Measurements from ENCODE around the gene CDKL2. TPM values are rescaled to one million over a fixed set of nuclear protein-coding genes. Genes with fewer than 3 reads are reported as not detected.
A peak's percentile ranks its signal among the peaks of the same experiment; 100 is the strongest.
"Not testable (repeated sequence)": the region's sequence is repeated elsewhere in the genome, so short reads cannot be mapped to it uniquely, and the experiment has no call there.

CDKL2 gene
- total and polyA plus RNA-seq, 5 donors = 0.43 to 1.5 (median 1.2) TPM

DNA sequence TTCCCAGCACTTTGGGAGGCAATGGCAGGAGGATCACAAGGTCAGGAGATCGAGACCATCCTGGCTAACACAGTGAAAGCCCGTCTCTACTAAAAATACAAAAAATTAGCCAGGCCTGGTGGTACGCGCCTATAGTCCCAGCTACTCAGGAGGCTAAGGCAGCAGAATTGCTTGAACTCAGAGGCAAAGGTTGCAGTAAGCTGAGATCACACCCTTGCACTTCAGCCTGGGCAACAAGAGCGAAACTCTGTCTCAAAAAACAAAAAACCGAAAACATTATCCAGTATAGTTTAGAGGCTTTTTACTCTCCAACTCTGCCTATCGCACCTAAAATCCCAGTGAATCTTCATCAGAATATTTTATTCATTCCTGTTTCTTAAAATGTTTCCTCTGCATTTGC lies 37.3 kb upstream of the CDKL2 start:
- H3K27me3 ChIP-seq (ENCODE audit: control insufficient read depth, insufficient read depth); H3K27ac ChIP-seq (ENCODE audit: low read length); H3K4me3 ChIP-seq (ENCODE audit: low read length); ATAC-seq; H3K9me3 ChIP-seq (ENCODE audit: control insufficient read depth, low read length); DNase-seq; H3K4me1 ChIP-seq (ENCODE audit: control insufficient read depth, insufficient read depth, low read length): not testable (repeated sequence)
- intact Hi-C loops (cut with DNase I) = loop anchor here in 1 of 4 donors (5.0 kb wide), 1 partner anchor 120 kb away; no protein-coding TSS in a partner anchor
- 81% methylated on average over 7 of the region's 7 CpGs for WGBS

DNA sequence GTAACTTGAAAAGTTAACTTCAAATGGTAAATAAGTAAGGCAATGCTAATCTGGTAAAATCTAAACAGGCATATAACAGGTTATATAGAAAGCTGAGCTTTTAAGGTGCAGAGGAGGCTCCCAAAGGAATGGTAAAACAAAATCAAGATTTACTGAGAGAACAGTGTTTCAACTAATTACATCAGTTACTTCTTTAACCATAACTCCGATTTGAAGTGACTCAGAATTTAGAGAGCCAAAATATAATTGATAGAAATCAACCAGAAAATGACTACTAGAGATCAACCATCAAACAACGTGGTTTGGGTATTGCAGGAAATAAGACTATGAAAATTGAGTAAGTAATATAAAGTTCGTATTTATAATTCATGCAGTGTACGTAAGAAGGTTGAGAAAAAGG lies 36.0 kb upstream of the CDKL2 start:
- WGBS = 74% methylated on average over 4 of the region's 4 CpGs
- Histone ChIP-seq H3K4me1 (ENCODE audit: control insufficient read depth, insufficient read depth, low read length) (no peaks in the 10 kb centered on the region), H3K9me3 (ENCODE audit: control insufficient read depth, low read length) (no peaks in the 10 kb centered on the region), H3K27ac (ENCODE audit: low read length) (no peak overlapping the region), H3K27me3 (ENCODE audit: control insufficient read depth, insufficient read depth) (no peaks in the 10 kb centered on the region), H3K4me3 (ENCODE audit: low read length) (no peak overlapping the region)
- DNase-seq = no peak
- intact Hi-C loops (cut with DNase I) = loop anchor here in 1 of 4 donors (5.0 kb wide), 1 partner anchor 121 kb away; no protein-coding TSS in a partner anchor
- no peak for ATAC-seq

DNA sequence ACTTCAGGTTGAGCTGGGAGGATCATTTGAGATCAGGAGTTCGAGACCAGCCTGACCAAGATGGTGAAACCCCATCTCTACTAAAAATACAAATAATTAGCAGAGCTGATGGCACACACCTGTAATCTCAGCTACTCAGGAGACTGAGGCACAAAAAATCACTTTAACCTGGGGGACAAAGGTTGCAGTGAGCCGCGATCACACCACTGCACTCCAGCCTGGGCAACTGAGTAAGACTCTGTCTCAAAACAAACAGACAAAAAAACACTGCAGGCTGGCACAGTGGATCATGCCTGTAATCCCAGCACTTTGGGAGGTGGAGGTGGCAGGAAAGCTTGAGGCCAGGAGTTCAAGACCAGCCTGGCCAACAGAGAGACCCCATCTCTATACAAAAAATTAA lies 34.3 kb upstream of the CDKL2 start:
- not testable (repeated sequence) for H3K27me3 ChIP-seq (ENCODE audit: control insufficient read depth, insufficient read depth); H3K4me3 ChIP-seq (ENCODE audit: low read length); H3K9me3 ChIP-seq (ENCODE audit: control insufficient read depth, low read length); H3K27ac ChIP-seq (ENCODE audit: low read length); ATAC-seq; DNase-seq; H3K4me1 ChIP-seq (ENCODE audit: control insufficient read depth, insufficient read depth, low read length)
- WGBS = 99% methylated on average over 3 of the region's 3 CpGs
- intact Hi-C loops (cut with DNase I) = loop anchor here in 1 of 4 donors (5.0 kb wide), 1 partner anchor 123 kb away; no protein-coding TSS in a partner anchor

DNA sequence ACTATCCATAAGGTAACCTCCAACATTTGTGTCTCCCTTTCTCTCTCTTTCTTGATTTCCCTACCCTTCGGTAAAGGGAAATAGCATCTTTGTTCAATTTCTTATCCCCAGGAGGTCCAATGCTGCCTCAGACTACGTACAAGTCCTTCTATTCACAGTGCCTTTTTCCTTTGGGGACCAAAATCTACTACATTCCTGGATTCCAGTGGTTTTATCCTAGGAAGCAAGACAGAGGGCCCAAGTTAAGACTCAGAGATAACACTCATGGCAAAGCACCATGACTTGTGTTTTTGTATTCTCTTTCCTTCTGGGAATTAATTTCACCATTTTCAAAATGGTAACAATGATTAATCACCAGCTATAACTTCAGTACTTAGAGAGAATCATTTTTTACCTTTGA lies 32.3 kb upstream of the CDKL2 start:
- no peaks in the 10 kb centered on the region for H3K4me1 ChIP-seq (ENCODE audit: control insufficient read depth, insufficient read depth, low read length)
- H3K27ac ChIP-seq (ENCODE audit: low read length) = no peak overlapping the region
- ATAC-seq = no peak

DNA sequence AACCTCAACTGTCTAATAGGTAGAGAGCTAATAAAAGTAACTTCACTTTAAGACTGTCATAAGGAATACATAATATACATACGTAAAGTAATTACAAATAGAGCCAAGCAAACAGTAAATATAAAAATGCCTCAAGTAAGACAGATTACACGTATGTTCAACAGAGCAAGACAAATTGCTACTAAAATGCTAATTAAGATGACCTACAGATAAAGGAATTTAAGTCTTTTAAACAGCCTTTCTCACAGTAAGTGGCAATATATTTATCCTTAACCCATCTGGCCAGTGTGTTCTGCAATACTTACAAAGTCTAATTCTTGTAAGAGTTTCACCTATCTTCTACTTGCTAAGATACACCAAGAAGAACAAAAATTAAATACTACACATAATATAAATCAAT lies 30.2 kb upstream of the CDKL2 start:
- 85% methylated on average over 2 of the region's 2 CpGs for WGBS

More for the DNA sequence above, 32.3 kb upstream of the CDKL2 start:
- intact Hi-C loops (cut with DNase I) = no loop called here
- no peak for DNase-seq
- H3K9me3 ChIP-seq (ENCODE audit: control insufficient read depth, low read length) = no peaks in the 10 kb centered on the region
- H3K4me3 ChIP-seq (ENCODE audit: low read length) = no peak overlapping the region
- H3K27me3 ChIP-seq (ENCODE audit: control insufficient read depth, insufficient read depth) = no peaks in the 10 kb centered on the region
- 82% methylated on average over 2 of the region's 2 CpGs for WGBS

DNA sequence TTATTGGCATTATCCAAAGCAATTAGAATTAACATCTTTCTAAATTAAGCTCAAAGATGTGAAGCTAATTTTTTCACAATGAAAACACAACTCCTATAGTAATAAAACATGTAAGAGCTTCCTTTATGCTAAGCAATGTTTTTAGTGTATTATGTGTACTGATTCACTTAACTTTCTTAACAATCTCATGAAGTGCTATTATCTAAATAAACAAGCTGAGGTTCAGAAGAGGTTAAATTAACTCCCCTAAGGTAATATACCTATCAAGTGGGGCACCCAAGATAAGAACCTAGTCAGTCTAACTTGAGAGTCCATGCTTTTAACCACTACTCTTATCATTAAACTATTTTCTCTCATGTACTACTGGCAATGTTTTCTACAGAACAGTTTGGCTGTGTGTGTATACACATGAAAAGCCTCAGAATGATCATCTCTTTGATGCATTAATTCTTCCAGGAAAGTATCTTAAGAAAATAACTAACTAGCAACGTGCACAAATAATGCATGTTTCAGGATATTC lies 29.2 kb upstream of the CDKL2 start:
- DNase-seq = no peak
- H3K27ac ChIP-seq (ENCODE audit: low read length) = no peak overlapping the region
- no peaks in the 10 kb centered on the region for H3K27me3 ChIP-seq (ENCODE audit: control insufficient read depth, insufficient read depth)
- no peaks in the 10 kb centered on the region for H3K9me3 ChIP-seq (ENCODE audit: control insufficient read depth, low read length)
- intact Hi-C loops (cut with DNase I) = loop anchor here in 1 of 4 donors (10.0 kb wide), 1 partner anchor 115 kb away; no protein-coding TSS in a partner anchor
- ATAC-seq = no peak
- H3K4me3 ChIP-seq (ENCODE audit: low read length) = no peak overlapping the region
- 68% methylated on average over 1 of the region's 1 CpG for WGBS
- H3K4me1 ChIP-seq (ENCODE audit: control insufficient read depth, insufficient read depth, low read length) = no peaks in the 10 kb centered on the region

More for the DNA sequence above, 30.2 kb upstream of the CDKL2 start:
- DNase-seq (no peak), ATAC-seq (no peak)
- H3K27ac ChIP-seq (ENCODE audit: low read length) = no peak overlapping the region
- intact Hi-C loops (cut with DNase I) = no loop called here
- no peaks in the 10 kb centered on the region for H3K9me3 ChIP-seq (ENCODE audit: control insufficient read depth, low read length)
- no peaks in the 10 kb centered on the region for H3K27me3 ChIP-seq (ENCODE audit: control insufficient read depth, insufficient read depth)
- no peaks in the 10 kb centered on the region for H3K4me1 ChIP-seq (ENCODE audit: control insufficient read depth, insufficient read depth, low read length)
- no peak overlapping the region for H3K4me3 ChIP-seq (ENCODE audit: low read length)

DNA sequence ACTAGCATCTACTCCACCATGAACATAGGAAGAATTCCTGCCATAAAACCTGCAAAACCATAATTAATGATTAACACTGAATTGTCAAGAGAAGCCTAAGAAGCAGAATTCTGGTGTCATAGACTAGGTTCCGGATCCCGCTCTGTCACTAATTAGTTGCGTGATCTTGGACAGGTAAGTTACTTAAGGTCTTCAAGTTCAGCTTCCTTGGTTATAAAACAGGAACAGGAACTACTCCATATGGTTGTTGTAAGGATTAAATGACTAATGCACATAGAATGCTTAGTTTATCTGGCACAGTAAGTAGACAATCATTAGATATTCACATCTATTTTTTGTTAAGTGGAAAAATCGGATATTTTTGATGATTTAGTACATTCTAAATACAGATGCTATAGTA lies 28.5 kb upstream of the CDKL2 start:
- Histone ChIP-seq H3K27me3 (ENCODE audit: control insufficient read depth, insufficient read depth) (no peaks in the 10 kb centered on the region), H3K27ac (ENCODE audit: low read length) (no peak overlapping the region), H3K9me3 (ENCODE audit: control insufficient read depth, low read length) (no peaks in the 10 kb centered on the region), H3K4me1 (ENCODE audit: control insufficient read depth, insufficient read depth, low read length) (no peaks in the 10 kb centered on the region), H3K4me3 (ENCODE audit: low read length) (no peak overlapping the region)
- intact Hi-C loops (cut with DNase I) = loop anchor here in 1 of 4 donors (10.0 kb wide), 1 partner anchor 116 kb away; no protein-coding TSS in a partner anchor
- WGBS = 86% methylated on average over 4 of the region's 4 CpGs
- no peak for ATAC-seq
- no peak for DNase-seq

DNA sequence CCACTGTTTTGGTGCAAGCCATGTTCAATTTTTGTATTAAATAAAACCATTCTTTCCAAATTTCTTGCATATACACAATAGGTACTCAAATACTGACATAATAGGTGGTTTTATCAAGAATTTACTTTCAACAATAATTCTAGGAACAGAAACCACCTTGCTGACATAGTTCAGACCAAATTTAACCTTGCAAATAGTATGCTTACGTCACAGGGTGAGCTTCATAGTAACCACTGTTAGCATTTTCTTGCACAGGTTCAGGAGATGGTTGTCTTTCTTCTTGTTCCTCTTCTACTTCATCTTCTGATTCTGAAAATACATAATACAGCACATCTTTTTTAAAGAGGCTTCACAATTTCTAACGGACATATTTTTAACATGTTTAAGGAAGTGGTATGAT lies 25.2 kb upstream of the CDKL2 start:
- Histone ChIP-seq H3K9me3 (ENCODE audit: control insufficient read depth, low read length) (no peaks in the 10 kb centered on the region), H3K27ac (ENCODE audit: low read length) (no peak overlapping the region), H3K4me3 (ENCODE audit: low read length) (no peak overlapping the region), H3K4me1 (ENCODE audit: control insufficient read depth, insufficient read depth, low read length) (no peaks in the 10 kb centered on the region), H3K27me3 (ENCODE audit: control insufficient read depth, insufficient read depth) (no peaks in the 10 kb centered on the region)
- no peak for ATAC-seq
- no peak for DNase-seq
- 78% methylated on average over 2 of the region's 2 CpGs for WGBS
- intact Hi-C loops (cut with DNase I) = loop anchor here in 1 of 4 donors (10.0 kb wide), 1 partner anchor 119 kb away; no protein-coding TSS in a partner anchor

DNA sequence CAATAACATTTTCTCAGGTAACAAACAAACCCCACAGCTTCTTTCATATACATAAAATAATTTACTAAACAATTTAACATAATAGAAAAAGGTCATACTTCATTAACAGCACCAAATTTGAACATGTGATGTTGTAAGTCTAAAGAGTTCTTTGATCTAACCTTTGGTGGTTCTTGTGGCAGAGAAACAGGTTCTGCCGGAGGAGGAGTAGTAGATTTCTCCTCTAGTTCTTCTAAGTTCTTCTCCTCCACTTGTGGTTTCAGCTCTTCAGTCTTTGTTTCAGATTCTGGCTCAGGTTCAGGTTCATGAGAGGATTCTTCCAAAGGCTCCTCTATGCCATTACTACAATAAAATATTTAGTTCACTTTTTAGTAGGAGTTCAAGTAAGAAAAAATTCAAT lies 24.6 kb upstream of the CDKL2 start:
- no peak for ATAC-seq
- Histone ChIP-seq H3K27ac (ENCODE audit: low read length) (no peak overlapping the region), H3K4me3 (ENCODE audit: low read length) (no peak overlapping the region), H3K27me3 (ENCODE audit: control insufficient read depth, insufficient read depth) (no peaks in the 10 kb centered on the region), H3K4me1 (ENCODE audit: control insufficient read depth, insufficient read depth, low read length) (no peaks in the 10 kb centered on the region), H3K9me3 (ENCODE audit: control insufficient read depth, low read length) (no peaks in the 10 kb centered on the region)
- intact Hi-C loops (cut with DNase I) = loop anchor here in 1 of 4 donors (10.0 kb wide), 1 partner anchor 120 kb away; no protein-coding TSS in a partner anchor
- WGBS = 91% methylated on average over 1 of the region's 1 CpG
- no peak for DNase-seq

DNA sequence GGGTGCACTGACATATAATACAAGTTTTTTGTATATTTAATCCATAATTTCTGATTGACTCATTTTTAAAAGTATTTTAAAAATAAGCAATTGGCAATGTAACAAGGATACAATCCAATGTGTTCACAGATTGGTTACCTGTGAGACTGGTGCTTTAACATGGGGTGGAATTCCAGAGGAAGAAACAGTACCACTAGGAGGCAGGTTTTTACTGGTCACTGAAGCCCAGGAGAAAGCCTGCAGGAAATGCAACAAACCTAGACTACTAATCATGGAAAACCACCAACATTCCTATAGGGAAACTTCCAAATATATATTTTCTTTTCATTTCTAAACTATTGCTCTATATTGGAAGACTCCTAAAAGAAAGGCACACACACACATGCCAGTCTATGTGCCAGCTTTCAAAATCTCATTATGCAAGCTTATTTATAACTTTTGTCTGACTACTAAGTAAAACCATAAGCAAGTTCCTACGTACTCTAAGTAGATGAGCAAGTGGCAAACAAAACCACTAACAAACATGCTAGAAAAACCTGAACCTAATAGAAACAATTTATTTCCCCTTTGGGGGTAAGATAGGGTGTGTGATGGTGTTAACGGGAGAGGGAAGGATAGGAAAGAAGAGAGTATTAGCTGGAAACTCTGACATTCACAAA lies 23.6 kb upstream of the CDKL2 start:
- H3K4me1 ChIP-seq (ENCODE audit: control insufficient read depth, insufficient read depth, low read length) = no peaks in the 10 kb centered on the region
- no peaks in the 10 kb centered on the region for H3K9me3 ChIP-seq (ENCODE audit: control insufficient read depth, low read length)
- 73% methylated on average over 2 of the region's 2 CpGs for WGBS
- no peak overlapping the region for H3K4me3 ChIP-seq (ENCODE audit: low read length)
- DNase-seq (no peak), ATAC-seq (peak in 1 of 2 donors; percentile 47)
- H3K27me3 ChIP-seq (ENCODE audit: control insufficient read depth, insufficient read depth) = no peaks in the 10 kb centered on the region
- intact Hi-C loops (cut with DNase I) = loop anchor here in 1 of 4 donors (10.0 kb wide), 1 partner anchor 121 kb away; no protein-coding TSS in a partner anchor
- H3K27ac ChIP-seq (ENCODE audit: low read length) = no peak overlapping the region

DNA sequence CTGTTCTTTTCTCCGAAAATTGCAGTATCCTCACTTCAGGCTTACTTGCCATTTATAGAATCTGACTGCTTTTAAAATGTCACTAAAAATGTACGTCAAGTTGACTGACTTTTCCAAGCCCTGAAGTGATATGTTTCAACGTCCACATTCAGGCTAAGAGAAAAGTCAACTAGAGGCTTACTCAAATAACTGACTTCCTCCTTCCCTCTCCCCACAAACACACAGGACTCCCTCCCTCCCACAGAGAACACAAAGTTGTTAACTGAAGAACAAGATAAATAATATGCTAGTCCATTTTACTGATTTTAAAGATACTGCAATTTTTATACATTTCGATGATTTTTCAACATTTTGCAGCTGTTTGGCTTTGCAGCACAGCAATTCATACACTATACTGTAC lies 13.8 kb upstream of the CDKL2 start:
- H3K4me3 ChIP-seq (ENCODE audit: low read length) = no peak overlapping the region
- intact Hi-C loops (cut with DNase I) = no loop called here
- DNase-seq (no peak), ATAC-seq (no peak)
- no peak overlapping the region for H3K27ac ChIP-seq (ENCODE audit: low read length)
- H3K9me3 ChIP-seq (ENCODE audit: control insufficient read depth, low read length) = no peaks in the 10 kb centered on the region
- no peaks in the 10 kb centered on the region for H3K4me1 ChIP-seq (ENCODE audit: control insufficient read depth, insufficient read depth, low read length)
- H3K27me3 ChIP-seq (ENCODE audit: control insufficient read depth, insufficient read depth) = no peaks in the 10 kb centered on the region
- 63% methylated on average over 4 of the region's 4 CpGs for WGBS

Measured in right cardiac atrium (tissue), 5 donors.